Mononuclear cell (primary cell): Measurements from ENCODE around the gene LZTS3. TPM values are rescaled to one million over a fixed set of nuclear protein-coding genes. Genes with fewer than 3 reads are reported as not detected.
"Not testable (repeated sequence)": the region's sequence is repeated elsewhere in the genome, so short reads cannot be mapped to it uniquely, and the experiment has no call there.

ENCODE experiments used
- H3K27me3 ChIP-seq: 2 replicates; pipeline ENCODE4 v1.6.0; 2011; ENCODE audit warnings: low read length, control low read depth; ENCODE audit not compliant: insufficient read depth
- H3K4me1 ChIP-seq: 2 replicates; pipeline ENCODE4 v1.5.1; 2011; ENCODE audit warnings: mild to moderate bottlenecking, low read length, control low read depth; ENCODE audit not compliant: insufficient read depth
- H3K4me3 ChIP-seq: 2 replicates; pipeline ENCODE4 v1.5.1; 2011; ENCODE audit warnings: mild to moderate bottlenecking, low read length, moderate library complexity
- H3K9me3 ChIP-seq: 2 replicates; pipeline ENCODE4 v1.5.1; 2011; ENCODE audit warnings: low read depth, mild to moderate bottlenecking, control low read depth, low read length
- total RNA-seq: library from RNA; depleted of rRNA; stranded (reverse); fragments of >200 nt; gene quantifications from one replicate; pipeline ENCODE4 v1.2.3, GENCODE V29; 2012

LZTS3 gene
- total RNA-seq, 1 donor, result 17.6 TPM

GRCh38 chr20:3121955-3122610, 51.3 kb downstream of the LZTS3 start:
- H3K4me1 ChIP-seq, result peaks cover 13% of the 10 kb centered on the region
- H3K9me3 ChIP-seq, result no peaks in the 10 kb centered on the region
- H3K27me3 ChIP-seq, result no peaks in the 10 kb centered on the region

GRCh38 chr20:3121271-3121911, 52.0 kb downstream of the LZTS3 start:
- no peak overlapping the region for H3K4me3 ChIP-seq
- no peaks in the 10 kb centered on the region for H3K9me3 ChIP-seq
- no peaks in the 10 kb centered on the region for H3K27me3 ChIP-seq
- peaks cover 13% of the 10 kb centered on the region for H3K4me1 ChIP-seq

More at GRCh38 chr20:3121955-3122610, 51.3 kb downstream of the LZTS3 start:
- H3K4me3 ChIP-seq, result no peak overlapping the region

GRCh38 chr20:3119044-3119443, 54.3 kb downstream of the LZTS3 start:
- Histone ChIP-seq H3K9me3 (no peaks in the 10 kb centered on the region), H3K4me1 (peaks cover 18% of the 10 kb centered on the region), H3K4me3 (no peak overlapping the region), H3K27me3 (no peaks in the 10 kb centered on the region)

GRCh38 chr20:3117839-3118379, 55.4 kb downstream of the LZTS3 start:
- H3K4me1 ChIP-seq, result peaks cover 18% of the 10 kb centered on the region
- H3K9me3 ChIP-seq, H3K27me3 ChIP-seq, H3K4me3 ChIP-seq: not testable (repeated sequence)

- Histone ChIP-seq H3K4me3 (no peak overlapping the region), H3K9me3 (no peaks in the 10 kb centered on the region), H3K4me1 (peaks cover 11% of the 10 kb centered on the region), H3K27me3 (no peaks in the 10 kb centered on the region)
Measured at GRCh38 chr20:3116341-3116740, 57.0 kb downstream of the LZTS3 start.

- peaks cover 11% of the 10 kb centered on the region for H3K4me1 ChIP-seq
- H3K27me3 ChIP-seq, result no peaks in the 10 kb centered on the region
- no peak overlapping the region for H3K4me3 ChIP-seq
- no peaks in the 10 kb centered on the region for H3K9me3 ChIP-seq
Measured at GRCh38 chr20:3115190-3116107, 57.9 kb downstream of the LZTS3 start.

Other genes starting within 250 kb of the LZTS3 start
- 0.52 TPM for gene GNRH2, start 129.9 kb downstream of the LZTS3 start, total RNA-seq
- gene MRPS26, start 127.5 kb downstream of the LZTS3 start, total RNA-seq, result 11.0 TPM
- gene OXT, start 101.9 kb downstream of the LZTS3 start, total RNA-seq, result not detected
- not detected for gene AVP, start 88.8 kb downstream of the LZTS3 start, total RNA-seq
- gene FASTKD5, start 13.7 kb downstream of the LZTS3 start, total RNA-seq, result 59.0 TPM
- 7.8 TPM for gene UBOX5, start 13.7 kb downstream of the LZTS3 start, total RNA-seq
- gene DDRGK1, start 31.1 kb upstream of the LZTS3 start, total RNA-seq, result 22.1 TPM
- gene ITPA, start 35.9 kb upstream of the LZTS3 start, total RNA-seq, result 10.8 TPM
- gene SLC4A11, start 65.6 kb upstream of the LZTS3 start, total RNA-seq, result 0.21 TPM
- gene DNAAF9, start 234.1 kb upstream of the LZTS3 start, total RNA-seq, result 4.6 TPM